Stimulated activated CD4-positive, alpha-beta T cell treated with anti-CD3 and anti-CD28 coated beads, Interleukin-2, amount 100 ng/mL, for 4 hours (primary cell): ENCODE data around the gene BPIFB4.

Experiments
- DNase-seq: peaks from one replicate; pipeline ENCODE4 v3.0.0-alpha.2; 2020; ENCODE audit warnings: low read depth

The BPIFB4 gene

GRCh38 chr20:33062105-33062824 is 17.2 kb upstream of the BPIFB4 start:
- no peak for DNase-seq

GRCh38 chr20:33062825-33063149 is 16.7 kb upstream of the BPIFB4 start:
- no peak for DNase-seq

GRCh38 chr20:33063271-33063670 is 16.2 kb upstream of the BPIFB4 start:
- DNase-seq: no peak

GRCh38 chr20:33064572-33065287 is 14.7 kb upstream of the BPIFB4 start:
- DNase-seq: no peak

GRCh38 chr20:33065785-33066184 is 13.7 kb upstream of the BPIFB4 start:
- DNase-seq: no peak

- no peak for DNase-seq
Measured at GRCh38 chr20:33067806-33068205, 11.6 kb upstream of the BPIFB4 start.

GRCh38 chr20:33068251-33068939 is 11.0 kb upstream of the BPIFB4 start:
- no peak for DNase-seq

GRCh38 chr20:33069673-33070072 is 9.8 kb upstream of the BPIFB4 start:
- DNase-seq: no peak

- no peak for DNase-seq
Measured at GRCh38 chr20:33070111-33071053, 9.1 kb upstream of the BPIFB4 start.

- DNase-seq: no peak
Measured at GRCh38 chr20:33071198-33071597, 8.2 kb upstream of the BPIFB4 start.

- DNase-seq: no peak
Measured at GRCh38 chr20:33072362-33072761, 7.1 kb upstream of the BPIFB4 start.

GRCh38 chr20:33072813-33073212 is 6.6 kb upstream of the BPIFB4 start:
- DNase-seq: no peak

- no peak for DNase-seq
Measured at GRCh38 chr20:33074675-33075074, 4.8 kb upstream of the BPIFB4 start.

GRCh38 chr20:33075281-33075680 is 4.2 kb upstream of the BPIFB4 start:
- no peak for DNase-seq

- no peak for DNase-seq
Measured at GRCh38 chr20:33076662-33077372, 2.6 kb upstream of the BPIFB4 start.

GRCh38 chr20:33081411-33082154 is 2.1 kb downstream of the BPIFB4 start:
- DNase-seq: no peak

GRCh38 chr20:33082546-33082945 is 3.1 kb downstream of the BPIFB4 start:
- DNase-seq: no peak

- DNase-seq: no peak
Measured at GRCh38 chr20:33083544-33084340, 4.3 kb downstream of the BPIFB4 start.

GRCh38 chr20:33084722-33085121 is 5.3 kb downstream of the BPIFB4 start:
- DNase-seq: no peak
